RWPE2 (cell line): ENCODE measurements around the gene KIAA0825.
"Not testable (repeated sequence)": the region's sequence is repeated elsewhere in the genome, so short reads cannot be mapped to it uniquely, and the experiment has no call there.

Experiments
- ATAC-seq: fragments of 200-7000 bp; cut with Tn5 transposase; 3 replicates; pipeline ENCODE4 v1.9.1; 2021; ENCODE audit warnings: low read depth
- DNase-seq: peaks from one replicate; pipeline ENCODE4 v3.0.0-alpha.2; 2020; ENCODE audit warnings: low spot score
- H3K27ac ChIP-seq: fragments of 450-650 bp; 2 replicates; pipeline ENCODE4 v1.5.1; 2017; ENCODE audit warnings: mild to moderate bottlenecking; ENCODE audit not compliant: poor library complexity, severe bottlenecking
- H3K27me3 ChIP-seq: fragments of 250-450 bp; sonication (Bioruptor Pico); 2 replicates; pipeline ENCODE4 v1.5.1; 2021; ENCODE audit warnings: mild to moderate bottlenecking, moderate library complexity; ENCODE audit not compliant: insufficient read depth, poor library complexity, severe bottlenecking
- H3K36me3 ChIP-seq: fragments of 250-450 bp; sonication (Bioruptor Pico); 2 replicates; pipeline ENCODE4 v1.5.1; 2020; ENCODE audit warnings: low read depth, mild to moderate bottlenecking, moderate library complexity
- H3K4me1 ChIP-seq: fragments of 250-450 bp; sonication (Bioruptor Pico); 2 replicates; pipeline ENCODE4 v1.5.1; 2021; ENCODE audit warnings: mild to moderate bottlenecking, moderate library complexity; ENCODE audit not compliant: insufficient read depth, poor library complexity, severe bottlenecking
- H3K4me3 ChIP-seq: fragments of 250-450 bp; sonication (Bioruptor Pico); 2 replicates; pipeline ENCODE4 v1.5.1; 2021; ENCODE audit warnings: mild to moderate bottlenecking, moderate library complexity; ENCODE audit not compliant: severe bottlenecking
- H3K9me3 ChIP-seq: fragments of 250-450 bp; sonication (Bioruptor Pico); 2 replicates; pipeline ENCODE4 v1.5.1; 2021; ENCODE audit warnings: mild to moderate bottlenecking, moderate library complexity; ENCODE audit not compliant: severe bottlenecking
- CTCF ChIP-seq: fragments of 450-650 bp; IDR thresholded peaks from one replicate; pipeline ENCODE4 v1.5.1; 2017; ENCODE audit warnings: mild to moderate bottlenecking, moderate library complexity; ENCODE audit not compliant: poor library complexity, severe bottlenecking

KIAA0825 gene

DNA sequence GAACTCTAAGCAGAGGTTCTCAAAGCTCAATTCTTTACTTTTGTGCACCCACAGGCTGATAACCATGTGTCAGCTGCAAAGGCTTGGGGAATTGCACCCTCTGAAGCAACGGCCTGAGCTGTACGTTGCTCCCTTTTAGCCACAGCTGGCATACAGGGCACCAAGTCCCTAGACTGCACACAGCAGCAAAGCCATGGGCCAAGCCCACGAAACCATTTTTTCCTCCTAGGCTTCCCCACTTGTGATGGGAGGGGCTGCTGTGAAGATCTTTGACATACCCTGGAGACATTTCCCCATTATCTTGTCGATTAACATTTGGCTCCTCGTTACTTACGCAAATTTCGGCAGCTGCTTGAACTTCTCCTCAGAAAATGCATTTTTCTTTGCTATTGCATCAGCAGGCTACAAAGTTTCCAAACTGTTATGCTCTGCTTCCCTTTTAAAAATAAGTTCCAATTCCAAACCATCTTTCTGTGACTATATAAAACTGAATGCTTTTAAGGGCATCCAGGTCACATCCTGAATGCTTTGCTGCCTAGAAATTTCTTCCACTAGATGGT, 23.0 kb downstream of the KIAA0825 start:
- no peak for DNase-seq
- no peak overlapping the region for H3K27ac ChIP-seq

GRCh38 chr5:94577466-94578245, 40.7 kb downstream of the KIAA0825 start:
- Histone ChIP-seq H3K27ac (no peak overlapping the region), H3K4me3 (no peak overlapping the region), H3K4me1 (no peaks in the 10 kb centered on the region), H3K27me3 (no peaks in the 10 kb centered on the region), H3K9me3 (no peaks in the 10 kb centered on the region), H3K36me3 (no peaks in the 10 kb centered on the region)
- no peak for TF ChIP-seq CTCF
- ATAC-seq, result no peak
- DNase-seq, result no peak

More for the DNA sequence above, 23.0 kb downstream of the KIAA0825 start:
- no peak for TF ChIP-seq CTCF
- Histone ChIP-seq H3K4me1 (no peaks in the 10 kb centered on the region), H3K9me3 (no peaks in the 10 kb centered on the region), H3K4me3 (no peak overlapping the region), H3K36me3 (no peaks in the 10 kb centered on the region), H3K27me3 (no peaks in the 10 kb centered on the region)
- no peak for ATAC-seq

GRCh38 chr5:94575196-94575595, 43.2 kb downstream of the KIAA0825 start:
- no peak for TF ChIP-seq CTCF
- no peak for ATAC-seq
- no peaks in the 10 kb centered on the region for H3K27me3 ChIP-seq
- H3K4me1 ChIP-seq, result no peaks in the 10 kb centered on the region
- no peak overlapping the region for H3K4me3 ChIP-seq
- no peak for DNase-seq
- no peaks in the 10 kb centered on the region for H3K36me3 ChIP-seq
- H3K9me3 ChIP-seq, result no peaks in the 10 kb centered on the region
- H3K27ac ChIP-seq, result no peak overlapping the region

GRCh38 chr5:94573349-94573748, 45.1 kb downstream of the KIAA0825 start:
- not testable (repeated sequence) for H3K4me3 ChIP-seq, DNase-seq, H3K9me3 ChIP-seq, H3K27ac ChIP-seq, H3K36me3 ChIP-seq, H3K4me1 ChIP-seq, H3K27me3 ChIP-seq, ATAC-seq

DNA sequence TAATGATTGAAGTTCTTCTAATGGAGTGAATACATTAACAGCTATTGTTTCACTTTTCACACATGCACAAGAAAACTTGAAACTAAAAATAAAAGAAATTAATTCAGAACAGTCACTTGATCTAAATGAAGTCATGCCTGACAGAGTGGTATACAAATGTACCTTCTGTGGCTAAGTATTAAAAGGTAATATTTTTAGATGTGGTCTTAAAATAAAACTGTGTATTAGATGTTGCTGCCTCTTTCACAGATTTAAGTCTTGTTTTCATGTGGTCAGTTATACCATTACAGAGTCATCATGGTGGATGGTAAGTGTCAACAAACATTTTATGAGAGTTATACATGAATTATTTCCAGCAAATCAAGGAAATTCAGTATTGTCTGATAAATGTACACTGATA, 47.0 kb downstream of the KIAA0825 start:
- no peak overlapping the region for H3K4me3 ChIP-seq
- no peak for TF ChIP-seq CTCF
- no peaks in the 10 kb centered on the region for H3K9me3 ChIP-seq
- ATAC-seq, result no peak
- no peaks in the 10 kb centered on the region for H3K36me3 ChIP-seq
- H3K27me3 ChIP-seq, result no peaks in the 10 kb centered on the region
- no peak for DNase-seq
- H3K27ac ChIP-seq, result no peak overlapping the region
- no peaks in the 10 kb centered on the region for H3K4me1 ChIP-seq
